ENCODE data around the gene PTPRD.

DNA sequence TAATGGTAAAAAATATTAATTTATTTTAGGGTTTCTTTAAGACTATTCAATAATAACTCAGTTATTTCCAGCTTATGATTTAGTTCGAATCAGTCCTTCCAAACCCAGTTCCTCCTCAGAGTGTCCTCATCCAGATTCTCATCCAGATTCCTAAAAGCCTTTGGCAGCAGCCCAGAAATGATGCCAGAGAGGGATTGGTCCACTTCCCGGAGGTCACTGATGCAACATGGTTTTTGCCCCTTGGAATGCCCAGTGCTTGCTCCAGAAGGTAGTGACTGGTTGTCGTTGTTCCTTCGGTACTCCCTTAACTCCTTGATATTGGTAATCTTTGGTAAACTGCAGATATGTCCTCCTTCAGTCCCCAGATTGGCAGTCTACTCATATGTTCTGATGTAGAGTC lies 2320.1 kb downstream of the PTPRD start:
- TF ChIP-seq MYC (IDR thresholded peaks at IDR 0.05; ENCODE audit: low read depth, low read length): no peak
- TF ChIP-seq MYC (CRISPR knock-in tag; IDR thresholded peaks at IDR 0.05; ENCODE audit: borderline replicate concordance, low read depth): no peak
- TF ChIP-seq BRD4 (IDR thresholded peaks at IDR 0.05): no peak
- no peak for TF ChIP-seq RBM14 (IDR thresholded peaks at IDR 0.05; ENCODE audit: borderline replicate concordance, insufficient read depth, low read depth, low read length)
- no peak for TF ChIP-seq MAFK (IDR thresholded peaks at IDR 0.05; ENCODE audit: low read length)
- no peak for TF ChIP-seq ZNF24 (IDR thresholded peaks at IDR 0.05)
- TF ChIP-seq, protein P1, sequence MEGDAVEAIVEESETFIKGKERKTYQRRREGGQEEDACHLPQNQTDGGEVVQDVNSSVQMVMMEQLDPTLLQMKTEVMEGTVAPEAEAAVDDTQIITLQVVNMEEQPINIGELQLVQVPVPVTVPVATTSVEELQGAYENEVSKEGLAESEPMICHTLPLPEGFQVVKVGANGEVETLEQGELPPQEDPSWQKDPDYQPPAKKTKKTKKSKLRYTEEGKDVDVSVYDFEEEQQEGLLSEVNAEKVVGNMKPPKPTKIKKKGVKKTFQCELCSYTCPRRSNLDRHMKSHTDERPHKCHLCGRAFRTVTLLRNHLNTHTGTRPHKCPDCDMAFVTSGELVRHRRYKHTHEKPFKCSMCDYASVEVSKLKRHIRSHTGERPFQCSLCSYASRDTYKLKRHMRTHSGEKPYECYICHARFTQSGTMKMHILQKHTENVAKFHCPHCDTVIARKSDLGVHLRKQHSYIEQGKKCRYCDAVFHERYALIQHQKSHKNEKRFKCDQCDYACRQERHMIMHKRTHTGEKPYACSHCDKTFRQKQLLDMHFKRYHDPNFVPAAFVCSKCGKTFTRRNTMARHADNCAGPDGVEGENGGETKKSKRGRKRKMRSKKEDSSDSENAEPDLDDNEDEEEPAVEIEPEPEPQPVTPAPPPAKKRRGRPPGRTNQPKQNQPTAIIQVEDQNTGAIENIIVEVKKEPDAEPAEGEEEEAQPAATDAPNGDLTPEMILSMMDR (IDR thresholded peaks at IDR 0.05 in 2 of 3, conservative IDR thresholded peaks at IDR 0.05 in 1 of 3; ENCODE audit: insufficient read depth in 2 of 3, low read depth in 1 of 3, low read length in 3 of 3): no peak
- no peak for TF ChIP-seq POLR3A (IDR thresholded peaks at IDR 0.05; ENCODE audit: borderline replicate concordance, extremely low read depth, insufficient read depth, insufficient read length)
- TF ChIP-seq PHF20 (IDR thresholded peaks at IDR 0.05; ENCODE audit: partially characterized antibody): no peak
- TF ChIP-seq EZH2 (IDR thresholded peaks at IDR 0.05; ENCODE audit: borderline replicate concordance, low read depth, low read length): no peak
- no peak for TF ChIP-seq ZNF507 (tag; conservative IDR thresholded peaks at IDR 0.05)
- TF ChIP-seq KAT8 (IDR thresholded peaks at IDR 0.05; ENCODE audit: low read depth): no peak
- no peak for TF ChIP-seq RBM34 (IDR thresholded peaks at IDR 0.05; ENCODE audit: borderline replicate concordance, insufficient read depth, low read length)
- TF ChIP-seq TSC22D4 (tag; IDR thresholded peaks at IDR 0.05): no peak
